Right atrium auricular region (tissue), 2 donors: Measurements from ENCODE around the gene GALNT13. TPM values are rescaled to one million over a fixed set of nuclear protein-coding genes. Genes with fewer than 3 reads are reported as not detected.

Experiments
- DNase-seq: peaks from one replicate; pipeline ENCODE4 v3.0.0-alpha.2; 2019; ENCODE audit warnings: low spot score
- H3K27ac ChIP-seq, 2 donors: fragments of 200-600 bp; sonication (generic); 1 replicate in 1 of 2; 2 replicates in 1 of 2; pipeline ENCODE4 v1.5.1; 2016 to 2019
- H3K27me3 ChIP-seq, 2 donors: fragments of 200-600 bp; sonication (generic); one replicate each; pipeline versions ENCODE4 v1.5.1 to v1.6.0; 2017 to 2019
- H3K36me3 ChIP-seq: fragments of 200-600 bp; sonication (generic); one replicate; pipeline ENCODE4 v1.5.1; 2016
- H3K4me1 ChIP-seq, 2 donors: fragments of 200-600 bp; sonication (generic); one replicate each; pipeline versions ENCODE4 v1.5.1 to v1.6.0; 2017 to 2019
- H3K4me3 ChIP-seq, 2 donors: fragments of 200-600 bp; sonication (generic); 1 replicate in 1 of 2; 2 replicates in 1 of 2; pipeline ENCODE4 v1.5.1; 2017 to 2019; ENCODE audit warnings: mild to moderate bottlenecking in 1 of 2, moderate library complexity in 1 of 2
- H3K9me3 ChIP-seq, 2 donors: fragments of 200-600 bp; sonication (generic); one replicate each; pipeline ENCODE4 v1.5.1; 2019
- CTCF ChIP-seq, 2 donors: fragments of 200-600 bp; sonication (generic); IDR thresholded peaks; one replicate each; pipeline ENCODE4 v1.5.1; 2019; ENCODE audit warnings: antibody characterized with exemption in 2 of 2
- total RNA-seq, 2 donors: library from RNA; depleted of rRNA; stranded (reverse); fragments of >200 nt; gene quantifications; one replicate each; pipeline ENCODE4 v1.1.0, GENCODE V29; 2016

Gene GALNT13
- total RNA-seq, 2 donors from 2014 or later, result 0.55 to 2.2 TPM

- Histone ChIP-seq H3K9me3 (no peaks in the 10 kb centered on the region), H3K4me1 (no peaks in the 10 kb centered on the region), H3K27ac (no peak overlapping the region), H3K4me3 (no peak overlapping the region), H3K36me3 (no peaks in the 10 kb centered on the region), H3K27me3 (no peaks in the 10 kb centered on the region)
- no peak for DNase-seq
- no peak for TF ChIP-seq CTCF (IDR thresholded peaks at IDR 0.05)
Measured at GRCh38 chr2:154259030-154259429, 387.3 kb downstream of the GALNT13 start.

GRCh38 chr2:154261473-154262027 is 389.8 kb downstream of the GALNT13 start:
- no peaks in the 10 kb centered on the region for H3K4me1 ChIP-seq
- no peak for DNase-seq
- no peaks in the 10 kb centered on the region for H3K27me3 ChIP-seq
- no peak overlapping the region for H3K4me3 ChIP-seq
- no peak for TF ChIP-seq CTCF (IDR thresholded peaks at IDR 0.05)
- no peak overlapping the region for H3K27ac ChIP-seq
- H3K9me3 ChIP-seq, result peaks cover 0 to 6% of the 10 kb centered on the region in 2 donors
- no peaks in the 10 kb centered on the region for H3K36me3 ChIP-seq

- no peak for DNase-seq
- TF ChIP-seq CTCF (IDR thresholded peaks at IDR 0.05), result no peak
- no peak overlapping the region for H3K27ac ChIP-seq
- H3K4me3 ChIP-seq, result no peak overlapping the region
- no peaks in the 10 kb centered on the region for H3K36me3 ChIP-seq
- H3K4me1 ChIP-seq, result no peaks in the 10 kb centered on the region
- H3K9me3 ChIP-seq, result peaks cover 0 to 6% of the 10 kb centered on the region in 2 donors
- no peaks in the 10 kb centered on the region for H3K27me3 ChIP-seq
Measured at GRCh38 chr2:154263206-154263605, 391.5 kb downstream of the GALNT13 start.

GRCh38 chr2:154264024-154264423 is 392.3 kb downstream of the GALNT13 start:
- TF ChIP-seq CTCF (IDR thresholded peaks at IDR 0.05), result no peak
- Histone ChIP-seq H3K4me3 (no peak overlapping the region), H3K4me1 (no peaks in the 10 kb centered on the region), H3K27me3 (no peaks in the 10 kb centered on the region), H3K27ac (no peak overlapping the region), H3K36me3 (no peaks in the 10 kb centered on the region), H3K9me3 (peaks cover 0 to 6% of the 10 kb centered on the region in 2 donors)
- DNase-seq, result no peak

GRCh38 chr2:154267983-154268382 is 396.3 kb downstream of the GALNT13 start:
- DNase-seq, result no peak
- Histone ChIP-seq H3K36me3 (no peaks in the 10 kb centered on the region), H3K4me3 (no peak overlapping the region), H3K27me3 (no peaks in the 10 kb centered on the region), H3K27ac (no peak overlapping the region), H3K4me1 (no peaks in the 10 kb centered on the region), H3K9me3 (peaks cover 0 to 6% of the 10 kb centered on the region in 2 donors)
- no peak for TF ChIP-seq CTCF (IDR thresholded peaks at IDR 0.05)

GRCh38 chr2:154280543-154280942 is 408.8 kb downstream of the GALNT13 start:
- no peaks in the 10 kb centered on the region for H3K4me1 ChIP-seq
- no peak for TF ChIP-seq CTCF (IDR thresholded peaks at IDR 0.05)
- no peak overlapping the region for H3K27ac ChIP-seq
- DNase-seq, result no peak
- H3K4me3 ChIP-seq, result no peak overlapping the region
- H3K27me3 ChIP-seq, result no peaks in the 10 kb centered on the region
- no peaks in the 10 kb centered on the region for H3K9me3 ChIP-seq
- no peaks in the 10 kb centered on the region for H3K36me3 ChIP-seq
